ENCODE data around the gene ADAMTSL3.

- TF ChIP-seq CTCF (IDR thresholded peaks at IDR 0.05) (no peak), TEAD4 (IDR thresholded peaks at IDR 0.05; ENCODE audit: borderline replicate concordance, insufficient read depth) (no peak), POLR2AphosphoS5 (IDR thresholded peaks at IDR 0.05; ENCODE audit: low read depth, low read length) (no peak)
Measured at GRCh38 chr15:83794209-83794608, 140.3 kb downstream of the ADAMTSL3 start.

All from SK-N-SH (cell line).